OCI-LY1 (cell line): ENCODE results near the gene MAN1C1.

Experiments used
- EZH2 ChIP-seq: fragments of 200-600 bp; sonication (generic), shearing (Covaris generic); IDR thresholded peaks from 2 replicates; pipeline ENCODE4 v1.8.0; 2017; ENCODE audit warnings: borderline replicate concordance, mixed run types, mild to moderate bottlenecking, antibody characterized with exemption, low read length, moderate library complexity, mixed read lengths
- TF ChIP-seq, protein P1 (sequence below): fragments of 200-600 bp; sonication (generic), shearing (Covaris generic); IDR thresholded peaks from 2 replicates; pipeline ENCODE4 v1.5.1; 2017; ENCODE audit warnings: mild to moderate bottlenecking, antibody characterized with exemption, low read length, moderate library complexity, mixed read lengths

DNA sequence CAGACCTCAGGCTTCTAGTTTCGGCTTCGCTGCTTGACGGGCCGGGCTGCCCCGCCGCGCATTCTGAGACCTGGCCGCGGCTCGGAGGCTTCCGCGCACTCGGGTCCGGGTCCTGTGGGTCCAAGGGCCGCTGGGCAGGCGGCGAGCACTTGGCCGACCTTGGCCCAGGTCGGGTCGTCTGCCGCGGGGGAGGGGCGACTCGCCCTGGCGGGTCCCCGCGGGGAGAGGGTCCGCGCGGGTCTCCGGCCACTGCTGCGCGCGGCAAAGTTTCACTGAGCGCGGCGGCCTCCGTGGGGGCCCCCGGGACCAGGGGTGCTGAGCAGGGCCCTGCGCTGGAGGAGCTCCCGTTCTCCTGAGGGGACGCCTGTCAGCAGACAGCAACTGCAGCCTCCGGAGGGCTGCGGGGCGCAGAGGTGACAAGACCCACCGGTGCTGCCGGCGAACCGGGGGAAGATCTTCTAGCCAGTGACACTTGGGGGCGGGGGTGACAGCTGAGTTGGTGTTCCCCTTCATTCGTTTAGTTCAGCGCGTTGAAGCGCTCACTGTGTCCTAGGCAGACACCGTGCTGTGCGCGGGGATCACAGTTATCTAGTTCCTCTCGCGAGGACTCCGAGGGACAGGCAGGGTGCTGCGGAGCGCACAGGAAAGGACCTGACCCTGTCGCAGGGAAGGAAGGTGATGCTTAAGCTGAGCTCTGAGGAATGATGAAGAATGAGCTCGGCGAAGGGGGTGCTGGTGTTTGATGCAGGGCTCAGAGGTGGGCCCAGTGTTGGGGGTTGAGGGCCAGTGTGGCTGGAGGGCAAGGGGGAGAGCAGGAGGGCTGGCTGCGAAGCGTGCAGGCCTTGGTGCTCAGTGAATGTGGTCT is 203.9 kb downstream of the MAN1C1 start:
- TF ChIP-seq, protein P1, sequence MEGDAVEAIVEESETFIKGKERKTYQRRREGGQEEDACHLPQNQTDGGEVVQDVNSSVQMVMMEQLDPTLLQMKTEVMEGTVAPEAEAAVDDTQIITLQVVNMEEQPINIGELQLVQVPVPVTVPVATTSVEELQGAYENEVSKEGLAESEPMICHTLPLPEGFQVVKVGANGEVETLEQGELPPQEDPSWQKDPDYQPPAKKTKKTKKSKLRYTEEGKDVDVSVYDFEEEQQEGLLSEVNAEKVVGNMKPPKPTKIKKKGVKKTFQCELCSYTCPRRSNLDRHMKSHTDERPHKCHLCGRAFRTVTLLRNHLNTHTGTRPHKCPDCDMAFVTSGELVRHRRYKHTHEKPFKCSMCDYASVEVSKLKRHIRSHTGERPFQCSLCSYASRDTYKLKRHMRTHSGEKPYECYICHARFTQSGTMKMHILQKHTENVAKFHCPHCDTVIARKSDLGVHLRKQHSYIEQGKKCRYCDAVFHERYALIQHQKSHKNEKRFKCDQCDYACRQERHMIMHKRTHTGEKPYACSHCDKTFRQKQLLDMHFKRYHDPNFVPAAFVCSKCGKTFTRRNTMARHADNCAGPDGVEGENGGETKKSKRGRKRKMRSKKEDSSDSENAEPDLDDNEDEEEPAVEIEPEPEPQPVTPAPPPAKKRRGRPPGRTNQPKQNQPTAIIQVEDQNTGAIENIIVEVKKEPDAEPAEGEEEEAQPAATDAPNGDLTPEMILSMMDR, result no peak
- no peak for TF ChIP-seq EZH2
